Camera-type eye (tissue), 1 donor: ENCODE results near the gene ECM2. TPM values are rescaled to one million over a fixed set of nuclear protein-coding genes. Genes with fewer than 3 reads are reported as not detected.

Source experiments
- total RNA-seq: library from RNA; depleted of rRNA; stranded (reverse); fragments of >200 nt; gene quantifications from one replicate; pipeline ENCODE4 v1.2.3, GENCODE V29; 2014

ECM2 gene
- total RNA-seq, result 29.1 TPM

DNA sequence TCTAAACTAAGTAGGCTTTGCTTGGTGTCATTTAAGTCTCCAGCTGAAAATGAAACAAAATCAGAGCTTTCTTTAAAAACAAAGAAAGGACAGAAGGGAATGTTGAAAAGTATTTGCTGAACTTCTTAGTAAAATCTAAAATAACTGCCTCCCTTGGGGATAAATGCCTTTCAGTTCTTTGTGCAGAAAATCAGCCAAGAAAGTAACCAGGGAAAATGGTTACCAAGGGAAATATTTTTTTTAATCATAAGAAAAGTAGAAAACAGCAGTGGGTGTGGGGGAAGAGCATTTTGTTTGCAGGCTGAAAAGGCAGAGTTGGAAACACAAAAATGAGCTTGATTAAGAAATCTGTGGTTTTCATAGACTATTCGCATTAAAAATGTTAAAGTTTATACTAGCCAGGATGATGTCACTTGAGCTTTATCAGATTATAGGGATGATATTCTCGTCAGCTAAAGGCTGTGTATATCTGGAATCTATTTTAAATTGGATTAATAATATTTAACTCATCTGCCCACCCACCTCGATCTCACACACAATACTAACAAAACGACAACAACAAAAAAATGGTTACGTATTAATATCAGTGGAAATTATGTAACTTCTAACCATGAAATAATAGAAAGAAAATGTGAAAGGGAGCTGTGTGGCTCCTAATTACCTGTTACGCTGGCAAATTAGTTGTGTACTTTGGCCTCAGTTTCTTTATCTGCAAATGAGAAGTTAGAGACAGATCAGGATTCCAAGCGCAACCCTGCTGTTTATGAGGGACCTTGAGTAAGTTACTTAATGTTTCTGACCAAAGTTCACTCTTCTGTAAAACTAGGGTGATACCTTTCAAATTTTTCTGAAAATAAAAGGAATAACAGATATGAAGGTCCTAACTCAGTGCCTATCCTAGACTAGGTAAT lies at the start of gene ECM2:
Gene ECM2 (minus strand): TSS at position 51 of the 911 bp plus-strand sequence. CDS start 13,124 bp downstream, outside the sequence.

DNA sequence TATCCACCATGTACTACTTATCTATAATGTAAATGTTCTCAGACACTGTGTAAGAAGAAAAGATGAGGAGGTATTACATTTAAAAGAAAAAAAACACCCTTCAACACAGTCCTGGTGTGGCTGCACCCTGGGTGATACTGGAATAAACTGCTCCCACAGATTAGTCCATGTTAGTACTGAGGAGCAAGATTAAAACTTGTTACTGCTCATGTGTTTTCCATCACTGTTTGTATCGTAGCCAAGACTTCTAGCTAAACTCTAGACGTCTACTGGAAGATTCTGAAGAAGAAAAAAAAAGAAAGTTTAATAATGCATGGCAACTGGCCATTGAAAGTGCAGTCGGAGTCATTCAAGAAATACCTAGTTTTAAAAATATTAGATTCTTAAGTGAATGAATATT lies 53.5 kb downstream of the ECM2 start, which contains the start of gene ASPN:
Gene ASPN (minus strand): TSS at position 178 of the 400 bp plus-strand sequence.

Other genes with a start within 250 kb of the ECM2 start
- gene IARS1, start 242.3 kb downstream of the ECM2 start, total RNA-seq, result 153 TPM
- gene NOL8, start 210.6 kb downstream of the ECM2 start, total RNA-seq, result 42.9 TPM
- gene CENPP, start 210.0 kb downstream of the ECM2 start, total RNA-seq, result 11.4 TPM
- 296 TPM for gene OGN, start 131.4 kb downstream of the ECM2 start, total RNA-seq
- 34.4 TPM for gene OMD, start 111.5 kb downstream of the ECM2 start, total RNA-seq
- 81.0 TPM for gene ASPN, start 53.5 kb downstream of the ECM2 start, total RNA-seq
- 15.7 TPM for gene IPPK, start 134.1 kb upstream of the ECM2 start, total RNA-seq
- gene BICD2, start 228.8 kb upstream of the ECM2 start, total RNA-seq, result 57.8 TPM